Central memory CD4-positive, alpha-beta T cell (primary cell): ENCODE results near the gene ZGPAT.
"Not testable (repeated sequence)": the region's sequence is repeated elsewhere in the genome, so short reads cannot be mapped to it uniquely, and the experiment has no call there.

Source experiments
- DNase-seq: peaks from one replicate; pipeline ENCODE4 v3.0.0; 2022
- total RNA-seq, 3 experiments: gene quantifications; one replicate each; lab custom pipeline; 2026; lab: John Stamatoyannopoulos, UW

ZGPAT gene, protein sequence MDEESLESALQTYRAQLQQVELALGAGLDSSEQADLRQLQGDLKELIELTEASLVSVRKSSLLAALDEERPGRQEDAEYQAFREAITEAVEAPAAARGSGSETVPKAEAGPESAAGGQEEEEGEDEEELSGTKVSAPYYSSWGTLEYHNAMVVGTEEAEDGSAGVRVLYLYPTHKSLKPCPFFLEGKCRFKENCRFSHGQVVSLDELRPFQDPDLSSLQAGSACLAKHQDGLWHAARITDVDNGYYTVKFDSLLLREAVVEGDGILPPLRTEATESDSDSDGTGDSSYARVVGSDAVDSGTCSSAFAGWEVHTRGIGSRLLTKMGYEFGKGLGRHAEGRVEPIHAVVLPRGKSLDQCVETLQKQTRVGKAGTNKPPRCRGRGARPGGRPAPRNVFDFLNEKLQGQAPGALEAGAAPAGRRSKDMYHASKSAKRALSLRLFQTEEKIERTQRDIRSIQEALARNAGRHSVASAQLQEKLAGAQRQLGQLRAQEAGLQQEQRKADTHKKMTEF
- total RNA-seq: 10.4 to 27.2 (median 14.1) reads per million in 3 experiments

DNA sequence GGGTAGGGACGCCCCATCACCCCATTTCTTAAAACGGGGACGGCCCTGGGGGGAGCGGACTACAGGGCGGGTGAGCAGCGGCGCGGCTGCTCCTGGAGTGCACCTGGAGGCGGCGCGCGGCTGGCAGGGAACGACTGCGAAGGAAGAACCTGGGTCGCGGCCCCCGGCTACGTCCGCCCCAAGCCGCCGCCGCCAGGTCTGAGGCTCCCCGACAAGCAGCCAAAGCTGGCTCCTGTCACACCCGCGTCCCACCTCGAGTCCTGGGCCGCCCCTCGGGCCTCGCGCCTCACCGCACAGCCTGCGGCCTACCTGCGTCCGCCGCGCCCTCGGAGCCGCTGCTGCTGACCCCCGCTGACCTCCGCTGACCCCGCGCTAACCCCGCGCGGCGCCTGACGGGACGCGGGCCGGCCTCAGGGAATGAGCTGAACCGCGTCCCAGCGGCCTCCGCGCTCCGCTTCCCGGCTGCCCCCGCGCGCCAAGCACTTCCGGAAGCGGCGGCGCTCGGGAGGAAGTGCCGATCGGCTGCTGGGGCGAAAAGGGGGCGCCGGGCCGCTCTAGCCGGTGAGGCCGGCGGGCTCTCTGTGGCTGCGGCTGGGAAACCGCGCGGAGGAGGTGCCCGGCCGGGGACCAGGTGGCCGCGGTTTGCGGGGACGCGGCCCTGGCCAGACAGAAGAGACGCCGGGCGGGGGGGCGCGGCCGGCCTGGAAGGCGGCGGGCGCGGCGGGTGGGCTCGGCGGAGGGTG lies at the start of gene ZGPAT, which contains the start of gene ARFRP1:
Gene ZGPAT (plus strand): TSS at position 482 of the 743 bp plus-strand sequence. CDS start 542 bp downstream, outside the sequence.
Gene ARFRP1 (minus strand): TSS at position 419 of the 743 bp plus-strand sequence. CDS start 885 bp downstream, outside the sequence.
- DNase-seq: peak; percentile 84

DNA sequence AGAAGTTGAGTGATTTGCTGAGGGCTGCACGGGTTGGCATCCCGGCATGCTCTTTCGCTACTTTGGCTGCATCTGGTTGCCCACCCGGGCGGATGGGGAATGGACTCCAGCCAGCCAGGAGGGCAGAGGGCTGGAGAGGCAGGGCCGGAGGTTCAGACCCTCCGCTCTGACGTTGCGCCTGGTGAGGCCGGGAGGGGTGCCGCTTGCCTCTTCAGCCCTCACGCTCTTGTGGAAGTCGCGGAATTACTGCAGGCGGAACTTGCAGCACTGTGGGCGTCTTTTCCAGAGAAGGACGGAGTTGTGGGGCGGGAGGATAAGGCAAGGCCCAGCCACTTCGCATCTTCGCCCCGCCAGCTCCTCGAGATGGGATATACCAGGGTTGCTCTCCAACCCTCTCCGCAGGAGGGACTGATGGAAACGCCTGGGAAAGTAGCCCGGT lies 49.1 kb upstream of the ZGPAT start:
- no peak for DNase-seq

DNA sequence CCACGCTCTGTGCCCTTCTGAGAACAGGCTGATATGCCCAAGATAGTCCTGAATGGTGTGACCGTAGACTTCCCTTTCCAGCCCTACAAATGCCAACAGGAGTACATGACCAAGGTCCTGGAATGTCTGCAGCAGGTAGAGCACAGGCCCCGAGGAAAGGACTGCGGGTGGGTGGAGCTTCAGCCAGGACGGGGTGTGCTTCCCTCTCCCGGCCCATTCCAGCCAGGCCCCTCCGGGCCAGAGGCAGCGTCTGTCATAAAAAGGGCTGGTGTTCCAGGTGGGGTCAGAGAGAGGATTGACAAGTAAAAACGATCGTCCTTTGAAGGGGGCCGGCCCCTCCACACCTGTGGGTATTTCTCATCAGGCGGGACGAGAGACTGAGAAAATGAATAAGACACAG lies 48.5 kb upstream of the ZGPAT start:
- no peak for DNase-seq

DNA sequence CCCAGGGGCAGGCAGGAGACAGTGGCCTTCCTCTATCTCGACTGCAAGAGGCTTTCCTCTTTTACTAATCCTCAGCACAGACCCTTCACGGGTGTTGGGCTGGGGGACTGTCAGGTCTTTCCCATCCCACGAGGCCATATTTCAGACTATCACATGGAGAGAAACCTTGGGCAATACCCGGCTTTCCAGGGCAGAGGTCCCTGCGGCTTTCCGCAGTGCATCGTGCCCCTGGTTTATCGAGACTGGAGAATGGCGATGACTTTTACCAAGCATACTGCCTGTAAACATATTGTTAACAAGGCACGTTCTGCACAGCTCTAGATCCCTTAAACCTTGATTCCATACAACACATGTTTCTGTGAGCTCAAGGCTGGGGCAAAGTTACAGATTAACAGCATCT lies 47.7 kb upstream of the ZGPAT start:
- not testable (repeated sequence) for DNase-seq

DNA sequence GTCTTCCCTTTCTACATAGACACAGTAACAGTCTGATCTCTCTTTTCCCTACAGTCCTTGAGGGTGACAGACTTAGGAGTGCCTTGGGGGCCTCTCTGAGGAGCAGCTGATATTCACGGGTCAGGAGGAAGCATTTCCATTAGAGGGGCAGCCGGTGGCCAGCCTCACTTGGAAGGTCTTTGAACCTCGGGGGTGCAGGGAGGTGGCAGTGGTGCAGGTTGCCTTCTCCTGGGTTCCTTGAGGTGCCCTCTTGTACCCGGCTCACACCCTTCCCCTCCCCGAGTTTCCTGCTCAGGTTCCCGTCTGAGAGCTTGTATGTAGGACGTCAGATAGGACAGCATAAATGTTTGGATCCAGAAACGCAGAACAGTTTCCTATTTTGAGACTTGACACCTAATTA lies 47.2 kb upstream of the ZGPAT start:
- DNase-seq: no peak

DNA sequence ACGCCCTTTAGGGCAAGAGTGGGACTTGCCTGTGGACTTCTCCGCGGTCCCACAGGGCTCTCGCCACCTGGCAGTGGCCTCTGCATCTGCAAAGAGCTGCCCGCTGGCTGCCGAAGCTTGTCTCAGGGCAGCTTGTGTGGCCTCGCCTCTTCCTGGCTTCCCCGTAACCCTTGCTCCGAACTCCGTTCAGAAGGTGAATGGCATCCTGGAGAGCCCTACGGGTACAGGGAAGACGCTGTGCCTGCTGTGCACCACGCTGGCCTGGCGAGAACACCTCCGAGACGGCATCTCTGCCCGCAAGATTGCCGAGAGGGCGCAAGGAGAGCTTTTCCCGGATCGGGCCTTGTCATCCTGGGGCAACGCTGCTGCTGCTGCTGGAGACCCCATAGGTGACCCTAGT lies 46.7 kb upstream of the ZGPAT start:
- DNase-seq: no peak

DNA sequence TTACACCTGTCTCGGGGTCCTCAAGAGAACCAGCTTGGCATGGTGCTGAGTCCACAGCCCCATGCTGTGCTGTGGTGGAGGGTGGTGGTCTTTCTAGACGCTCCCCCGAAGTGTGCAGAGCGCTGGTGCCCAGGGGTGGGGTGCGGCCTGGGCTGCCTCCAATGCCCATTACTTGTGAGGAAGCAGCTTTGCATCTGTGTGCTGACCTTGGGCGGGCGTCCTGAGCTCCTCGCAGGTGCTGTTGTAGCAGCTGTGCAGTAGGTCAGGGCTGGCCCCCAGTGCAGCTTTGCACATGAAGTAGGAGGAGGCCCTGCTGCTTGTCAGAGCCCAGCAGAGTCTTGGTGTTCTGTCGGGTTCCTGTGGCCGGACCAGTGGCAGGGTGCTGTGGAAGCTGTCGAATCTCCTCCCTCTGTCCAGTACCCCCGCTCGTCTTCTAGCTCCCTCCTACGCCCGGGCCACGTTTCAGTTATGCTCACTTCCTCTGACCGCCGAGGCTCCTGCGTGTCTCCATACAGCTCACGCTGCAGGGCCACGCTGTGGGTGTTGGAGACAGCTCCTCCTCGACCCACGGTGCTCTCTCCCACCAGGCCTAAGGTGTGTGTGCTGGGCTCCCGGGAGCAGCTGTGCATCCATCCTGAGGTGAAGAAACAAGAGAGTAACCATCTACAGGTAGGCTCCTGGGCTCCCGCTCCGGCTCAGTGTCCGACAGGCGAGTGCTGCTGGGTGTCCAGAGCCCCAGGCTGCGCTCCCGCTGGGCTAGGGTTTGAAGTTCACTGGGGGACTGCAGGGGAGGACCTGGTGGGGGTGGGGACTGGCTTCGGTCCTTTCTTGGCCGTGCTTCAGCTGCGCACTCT lies 45.7 kb upstream of the ZGPAT start:
- DNase-seq: no peak

DNA sequence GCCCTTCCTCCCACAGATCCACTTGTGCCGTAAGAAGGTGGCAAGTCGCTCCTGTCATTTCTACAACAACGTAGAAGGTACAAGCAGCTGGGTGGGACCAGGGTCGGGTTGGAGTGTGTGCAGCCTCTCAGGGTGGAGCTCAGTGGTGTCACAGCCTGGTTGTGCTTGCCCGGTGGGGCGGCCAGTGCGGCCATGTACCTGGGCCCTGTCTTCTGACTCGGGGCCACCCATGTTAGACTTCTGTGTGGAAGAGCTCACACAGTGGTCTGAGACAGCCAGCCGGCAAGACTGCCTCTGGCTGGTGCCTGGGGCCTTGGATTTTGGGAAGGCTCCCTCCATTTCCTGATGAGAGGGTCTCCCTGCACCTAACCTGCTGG lies 45.0 kb upstream of the ZGPAT start:
- no peak for DNase-seq

DNA sequence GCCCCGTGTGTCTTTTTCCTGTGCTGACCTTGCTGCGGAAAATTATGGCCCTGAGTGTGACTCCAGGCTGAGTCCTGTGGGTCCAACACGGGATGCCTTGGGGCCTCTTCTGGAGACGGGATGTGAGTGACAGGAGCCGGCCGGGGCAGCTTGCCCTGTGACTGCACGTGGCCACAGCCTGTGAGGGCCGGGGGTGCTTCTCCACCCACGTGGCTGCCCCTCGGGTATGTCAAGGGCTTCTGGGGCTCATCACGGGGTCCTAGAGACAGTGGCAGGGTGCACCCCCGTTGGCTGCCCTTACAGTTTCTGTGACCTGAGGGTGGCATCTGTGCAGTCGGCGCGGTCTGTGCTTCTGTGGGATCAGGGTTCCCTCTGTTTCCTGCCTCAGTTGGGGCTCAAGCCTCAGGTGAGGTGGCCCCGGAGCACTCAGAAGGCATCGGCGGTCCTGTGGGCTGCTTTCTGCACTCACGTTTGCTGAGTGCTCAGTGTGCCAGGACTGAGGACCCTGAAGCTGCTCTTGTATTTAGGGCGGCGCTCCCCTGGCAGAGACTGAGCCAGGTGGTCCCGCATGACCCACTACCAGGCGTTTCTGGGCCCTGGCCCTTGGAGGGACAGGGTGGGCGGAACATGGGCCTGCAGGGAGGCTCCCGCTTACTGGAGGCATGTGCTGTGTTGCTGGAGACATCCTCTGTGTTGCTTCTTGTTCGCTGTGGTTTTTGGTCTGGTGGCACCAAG lies 44.3 kb upstream of the ZGPAT start:
- DNase-seq: no peak

DNA sequence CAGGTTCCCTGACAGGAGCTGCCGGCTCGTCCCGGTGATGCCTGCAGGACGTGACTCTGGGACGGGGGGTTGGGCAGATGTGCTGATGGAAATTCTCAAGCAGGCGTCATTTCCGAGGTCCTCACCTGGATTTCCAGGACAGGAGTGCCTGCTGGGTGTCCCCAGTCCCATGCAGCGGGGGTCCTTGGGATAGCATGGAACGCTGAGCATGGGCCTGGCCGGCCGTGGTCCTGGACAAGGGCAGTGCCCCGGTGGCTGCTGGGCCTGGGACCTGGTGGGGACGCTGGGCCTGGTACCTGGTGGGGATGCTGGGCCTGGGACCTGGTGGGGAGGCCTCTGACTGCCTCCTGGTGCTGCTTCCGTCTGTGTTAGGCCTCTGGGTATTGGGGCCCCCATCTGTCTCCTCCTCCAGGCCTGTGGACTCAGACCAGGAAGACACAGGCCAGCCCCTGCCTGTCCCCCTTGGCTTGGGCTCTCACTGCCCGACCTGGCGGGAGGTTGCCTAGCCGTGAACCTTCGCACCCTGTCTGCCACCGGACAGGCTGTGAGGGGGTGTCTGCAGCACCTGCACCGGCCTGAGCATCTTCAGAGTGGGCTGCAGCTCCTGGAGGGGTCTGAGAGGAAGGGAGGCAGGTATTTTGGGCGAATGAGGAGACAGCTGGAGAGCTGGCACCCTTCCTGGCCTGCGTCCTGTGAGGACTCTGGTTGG lies 43.5 kb upstream of the ZGPAT start:
- DNase-seq: no peak

DNA sequence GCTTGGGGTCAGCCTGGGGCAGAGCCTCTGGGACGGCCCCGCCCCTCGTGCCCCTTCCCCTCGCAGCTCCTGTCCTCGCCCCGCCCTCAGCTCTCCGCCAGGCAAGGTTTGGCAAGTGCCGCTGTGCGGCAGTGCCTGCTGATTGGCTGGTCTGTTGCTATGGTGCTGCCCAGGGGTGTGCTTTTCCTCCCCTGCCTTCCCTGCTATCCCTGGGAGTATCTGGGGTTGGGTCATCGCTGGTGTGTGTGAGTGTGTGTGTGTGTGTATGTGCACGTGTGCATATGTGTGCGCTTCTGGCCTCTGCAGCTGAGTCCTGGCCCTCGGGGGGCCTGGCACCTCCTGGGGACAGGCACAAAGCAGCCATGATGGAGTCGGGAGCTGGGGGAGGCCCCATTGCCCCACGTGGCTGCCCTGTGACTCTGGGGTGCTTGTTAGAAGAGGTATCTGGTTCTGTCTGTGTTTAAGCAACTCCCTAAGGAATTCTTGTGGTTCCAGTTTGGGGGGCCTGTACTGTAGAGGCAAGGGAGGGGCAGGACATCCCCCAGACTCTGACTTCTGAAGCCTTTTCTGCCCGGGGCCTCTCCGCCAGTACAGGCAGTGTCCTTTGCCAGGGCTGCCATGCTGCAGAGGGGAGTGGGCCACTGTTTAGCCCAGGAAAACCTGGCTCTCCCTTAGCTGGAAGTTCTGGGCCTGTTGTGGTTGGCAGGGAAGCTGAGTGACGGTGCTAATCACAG lies 42.8 kb upstream of the ZGPAT start:
- DNase-seq: no peak

DNA sequence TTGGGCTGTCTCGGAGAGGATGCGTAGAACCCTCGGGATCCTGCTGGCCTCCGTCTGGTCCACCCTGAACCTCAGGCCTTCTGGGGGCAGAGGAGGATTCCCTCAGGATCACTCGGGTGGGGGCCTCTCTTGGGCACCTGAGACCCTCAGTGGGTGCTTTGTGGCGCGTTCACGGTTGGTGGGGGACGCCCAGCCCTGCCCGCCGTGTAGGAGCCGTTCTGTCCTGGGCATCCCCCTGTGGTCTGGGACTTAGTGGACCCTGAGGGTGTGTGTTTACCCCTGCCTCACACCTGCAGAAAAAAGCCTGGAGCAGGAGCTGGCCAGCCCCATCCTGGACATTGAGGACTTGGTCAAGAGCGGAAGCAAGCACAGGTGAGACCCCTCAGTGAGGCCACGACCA lies 42.1 kb upstream of the ZGPAT start:
- DNase-seq: no peak

DNA sequence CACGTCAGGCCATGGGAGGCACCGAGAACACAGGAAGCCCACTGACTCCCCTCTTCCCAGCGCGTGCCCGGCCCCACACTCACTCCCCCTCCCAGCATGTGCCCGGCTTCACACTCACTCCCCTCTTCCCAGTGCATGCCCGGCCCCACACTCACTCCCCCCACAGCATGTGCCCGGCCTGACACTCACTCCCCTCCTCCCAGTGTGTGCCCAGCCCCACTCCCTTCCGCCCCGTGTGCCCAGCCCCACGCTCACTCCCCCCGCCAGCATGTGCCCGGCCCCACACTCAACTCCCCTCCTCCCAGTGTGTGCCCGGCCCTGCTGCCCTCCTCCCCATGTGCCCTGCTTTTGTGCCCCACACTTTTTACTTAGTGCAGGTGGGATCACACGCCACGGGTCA lies 40.0 kb upstream of the ZGPAT start:
- no peak for DNase-seq

DNA sequence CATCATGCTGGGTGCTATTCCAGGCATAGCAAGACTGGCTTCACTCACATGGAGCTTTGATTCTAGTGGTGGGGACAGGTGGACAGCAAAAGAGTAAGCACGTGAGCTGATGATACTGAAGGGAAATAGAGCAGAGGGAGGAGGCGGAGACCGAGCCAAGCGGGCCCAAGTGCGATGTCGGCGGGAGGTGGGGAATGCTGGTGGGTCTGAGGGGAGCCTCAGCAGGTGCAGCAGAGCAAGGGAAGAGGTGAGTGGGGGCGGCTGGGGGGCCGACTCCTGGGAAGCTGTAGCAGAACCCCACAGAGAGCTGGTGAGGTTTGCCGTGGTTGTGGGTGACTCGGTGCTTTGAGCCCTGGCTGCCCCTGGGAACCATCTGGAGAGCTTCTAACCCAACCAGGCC lies 39.5 kb upstream of the ZGPAT start:
- DNase-seq: no peak

DNA sequence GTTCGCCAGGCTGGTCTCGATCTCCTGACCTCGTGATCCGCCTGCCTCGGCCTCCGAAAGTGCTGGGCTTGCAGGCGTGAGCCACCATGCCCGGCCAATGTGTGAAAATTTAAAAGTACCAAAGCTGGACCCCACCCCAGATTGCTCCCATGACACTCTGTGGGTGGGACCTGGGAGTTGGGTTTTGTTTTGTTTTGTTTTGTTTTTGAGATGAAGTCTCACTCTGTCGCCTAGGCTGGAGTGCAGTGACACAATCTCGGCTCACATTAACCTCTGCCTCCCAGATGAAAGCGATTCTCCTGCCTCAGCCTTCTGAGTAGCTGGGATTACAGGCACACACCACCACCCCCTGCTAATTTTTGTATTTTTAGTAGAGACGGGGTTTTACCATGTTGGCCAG lies 36.1 kb upstream of the ZGPAT start:
- not testable (repeated sequence) for DNase-seq

DNA sequence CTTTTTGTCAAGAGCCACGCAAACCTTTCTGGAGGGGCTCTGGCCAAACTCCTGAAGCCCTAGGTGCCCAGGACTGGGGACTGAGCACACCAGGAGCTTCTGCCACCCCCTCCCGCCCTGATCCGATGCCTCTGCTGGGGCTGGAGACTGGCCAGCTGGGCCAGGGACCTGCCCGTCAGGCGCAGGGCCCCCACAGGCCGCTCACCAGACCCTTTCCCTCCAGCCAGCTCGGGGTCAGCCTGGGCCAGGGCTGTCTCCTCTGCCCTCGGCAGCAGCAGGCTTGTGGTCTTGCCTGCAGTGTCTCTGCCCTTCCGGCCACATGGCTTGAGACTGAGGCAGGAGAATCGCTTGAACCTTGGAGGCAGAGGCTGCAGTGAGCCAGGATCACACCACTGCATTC lies 35.2 kb upstream of the ZGPAT start:
- DNase-seq: no peak

DNA sequence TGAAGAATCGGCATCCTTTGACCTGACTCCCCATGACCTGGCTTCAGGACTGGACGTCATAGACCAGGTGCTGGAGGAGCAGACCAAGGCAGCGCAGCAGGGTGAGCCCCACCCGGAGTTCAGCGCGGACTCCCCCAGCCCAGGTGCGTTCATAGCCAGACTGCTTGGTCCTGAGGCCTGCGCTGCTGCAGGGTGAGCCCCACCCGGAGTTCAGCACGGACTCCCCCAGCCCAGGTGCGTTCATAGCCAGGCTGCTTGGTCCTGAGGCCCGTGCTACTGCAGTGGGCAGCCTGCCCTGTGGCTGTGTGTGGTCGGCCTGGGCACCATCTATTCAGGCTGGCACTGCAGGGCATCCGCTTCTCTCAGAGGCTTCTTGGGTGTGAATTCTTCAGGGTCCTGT lies 33.9 kb upstream of the ZGPAT start:
- DNase-seq: no peak

DNA sequence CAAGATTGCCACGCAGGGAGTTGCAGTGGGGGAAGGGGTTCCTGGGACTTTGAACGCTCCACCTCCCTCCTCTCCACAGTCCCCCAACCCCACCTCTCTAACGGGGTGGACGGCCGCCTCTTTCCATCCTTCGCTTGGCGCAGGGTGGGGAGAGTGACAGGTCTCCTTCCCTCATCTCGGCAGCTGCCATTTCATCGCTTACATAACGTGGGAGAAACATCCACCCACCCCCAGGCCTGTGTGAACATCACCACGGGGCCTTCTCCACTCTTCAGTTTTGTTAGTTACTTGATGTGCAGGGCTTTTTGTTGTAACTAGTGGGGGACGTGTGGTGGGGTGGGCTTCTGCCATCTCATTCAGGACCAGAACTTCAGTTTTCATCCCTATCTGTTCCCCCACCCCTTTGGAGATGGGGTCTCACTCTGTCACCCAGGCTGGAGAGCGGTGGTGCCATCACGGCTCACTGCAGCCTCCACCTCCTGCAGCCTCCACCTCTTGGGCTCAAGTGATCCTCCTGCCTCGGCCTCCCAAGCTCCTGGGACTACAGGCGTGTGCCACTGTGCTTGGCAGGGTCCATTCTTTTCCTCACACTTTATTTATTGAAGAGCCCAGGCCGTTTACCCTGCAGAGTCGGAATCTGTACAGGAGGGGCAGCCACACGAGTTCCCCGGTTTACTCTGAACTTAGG lies 32.0 kb upstream of the ZGPAT start:
- no peak for DNase-seq

DNA sequence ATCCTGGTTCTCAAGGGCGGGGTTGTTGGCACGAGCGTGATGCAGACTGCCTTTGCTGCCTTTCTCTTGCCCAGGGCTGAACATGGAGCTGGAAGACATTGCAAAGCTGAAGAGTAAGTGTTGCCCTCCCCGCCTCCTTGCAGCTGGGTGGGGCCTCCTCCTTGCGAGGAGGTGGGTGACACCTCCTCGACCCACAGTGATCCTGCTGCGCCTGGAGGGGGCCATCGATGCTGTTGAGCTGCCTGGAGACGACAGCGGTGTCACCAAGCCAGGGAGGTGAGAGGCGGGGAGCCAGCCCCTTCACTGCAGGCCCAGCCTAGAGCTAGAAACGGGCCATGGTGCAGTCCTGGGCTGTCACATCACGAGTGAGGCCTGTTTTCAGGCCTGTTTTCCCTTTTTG lies 29.8 kb upstream of the ZGPAT start:
- no peak for DNase-seq
